Ovary (tissue), 3 donors: Measurements from ENCODE around the gene TMPRSS4.

Source experiments
- EP300 ChIP-seq: sonication (generic); formaldehyde crosslinking; IDR thresholded peaks from one replicate; pipeline ENCODE4 v1.6.1; 2017; ENCODE audit warnings: antibody characterized with exemption
- POLR2A ChIP-seq: fragments of 450-650 bp; IDR thresholded peaks from one replicate; pipeline ENCODE4 v1.6.1; 2017; ENCODE audit warnings: antibody characterized with exemption, mild to moderate bottlenecking, moderate library complexity
- TF ChIP-seq, protein P1 (sequence below), 3 donors: fragments of 450-650 bp in 2 of 3; fragments of 200-600 bp in 1 of 3; IDR thresholded peaks; one replicate each; pipeline versions ENCODE4 v1.5.1 to v1.8.0; 2016 to 2022; ENCODE audit warnings: antibody characterized with exemption in 3 of 3, mild to moderate bottlenecking in 1 of 3
- donor health status: DM: no; HTN: no; CAD: no.

DNA sequence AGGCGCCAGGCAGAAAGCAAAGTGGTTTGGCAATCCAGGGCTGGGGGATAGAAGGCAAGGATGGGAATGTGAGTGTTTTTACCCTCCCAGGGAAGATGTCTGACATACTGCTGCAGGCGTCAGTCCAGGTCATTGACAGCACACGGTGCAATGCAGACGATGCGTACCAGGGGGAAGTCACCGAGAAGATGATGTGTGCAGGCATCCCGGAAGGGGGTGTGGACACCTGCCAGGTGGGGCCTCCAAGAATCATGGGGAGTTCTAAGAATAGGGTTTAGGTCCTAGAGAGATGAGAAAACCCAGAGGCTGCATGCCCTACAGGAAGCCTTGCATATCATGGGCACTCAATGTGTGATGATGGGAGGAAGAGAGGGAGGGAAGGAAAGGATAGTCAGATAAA is 38.2 kb downstream of the TMPRSS4 start:
- TF ChIP-seq POLR2A = no peak
- TF ChIP-seq EP300 = no peak
- TF ChIP-seq, protein P1, sequence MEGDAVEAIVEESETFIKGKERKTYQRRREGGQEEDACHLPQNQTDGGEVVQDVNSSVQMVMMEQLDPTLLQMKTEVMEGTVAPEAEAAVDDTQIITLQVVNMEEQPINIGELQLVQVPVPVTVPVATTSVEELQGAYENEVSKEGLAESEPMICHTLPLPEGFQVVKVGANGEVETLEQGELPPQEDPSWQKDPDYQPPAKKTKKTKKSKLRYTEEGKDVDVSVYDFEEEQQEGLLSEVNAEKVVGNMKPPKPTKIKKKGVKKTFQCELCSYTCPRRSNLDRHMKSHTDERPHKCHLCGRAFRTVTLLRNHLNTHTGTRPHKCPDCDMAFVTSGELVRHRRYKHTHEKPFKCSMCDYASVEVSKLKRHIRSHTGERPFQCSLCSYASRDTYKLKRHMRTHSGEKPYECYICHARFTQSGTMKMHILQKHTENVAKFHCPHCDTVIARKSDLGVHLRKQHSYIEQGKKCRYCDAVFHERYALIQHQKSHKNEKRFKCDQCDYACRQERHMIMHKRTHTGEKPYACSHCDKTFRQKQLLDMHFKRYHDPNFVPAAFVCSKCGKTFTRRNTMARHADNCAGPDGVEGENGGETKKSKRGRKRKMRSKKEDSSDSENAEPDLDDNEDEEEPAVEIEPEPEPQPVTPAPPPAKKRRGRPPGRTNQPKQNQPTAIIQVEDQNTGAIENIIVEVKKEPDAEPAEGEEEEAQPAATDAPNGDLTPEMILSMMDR (IDR thresholded peaks at IDR 0.05) = no peak
